AG04449 (cell line): Measurements from ENCODE around the gene UNC13A.

Experiments used
- CTCF ChIA-PET: fragments of 350-600 bp; formaldehyde crosslinking; extraction: SDS; loops from one replicate; lab custom pipeline; 2021; ENCODE audit warnings: antibody characterized with exemption; lab: Yijun Ruan, JAX
- POLR2A ChIA-PET: fragments of 400-600, 350-600 bp; formaldehyde crosslinking; extraction: SDS; loops from one replicate; lab custom pipeline; 2020; ENCODE audit warnings: antibody characterized with exemption, inconsistent platforms; lab: Yijun Ruan, JAX
- DNase-seq: peaks from one replicate; pipeline ENCODE4 v3.0.0-alpha.2; 2010; ENCODE audit warnings: low read depth, low spot score
- H3K4me3 ChIP-seq: 2 replicates; pipeline ENCODE4 v1.5.1; 2011; ENCODE audit warnings: low read depth, mild to moderate bottlenecking, control low read depth, low read length
- CTCF ChIP-seq: IDR thresholded peaks from one replicate; pipeline ENCODE4 v1.5.1; 2011; ENCODE audit warnings: mild to moderate bottlenecking, moderate library complexity, low read length, control low read depth, inconsistent platforms; ENCODE audit not compliant: insufficient read depth; ENCODE audit errors: missing control alignments

Gene UNC13A

GRCh38 chr19:17606590-17607185 lies 81.5 kb downstream of the UNC13A start:
- ChIA-PET CTCF (interaction anchor here (0.7 to 2.1 kb wide), 19 partner anchors 8 to 249 kb away, joined by 3 to 7 read pairs (median 3); partner anchors contain the start of gene PGLS), POLR2A (no interaction called here)
- TF ChIP-seq CTCF, result no peak
- no peak for DNase-seq
- H3K4me3 ChIP-seq, result no peak overlapping the region

- ChIA-PET CTCF (interaction anchor here (0.7 to 3.1 kb wide), 21 partner anchors 9 to 244 kb away, joined by 3 to 12 read pairs (median 4); partner anchors contain the start of gene PGLS), POLR2A (no interaction called here)
- peak; percentile 55 for TF ChIP-seq CTCF
- DNase-seq, result no peak
- peak overlapping the region; percentile 52 for H3K4me3 ChIP-seq
These were observed 82.2 kb downstream of the UNC13A start for GRCh38 chr19:17605761-17606589.

GRCh38 chr19:17605117-17605516 lies 83.0 kb downstream of the UNC13A start:
- no peak overlapping the region for H3K4me3 ChIP-seq
- no peak for TF ChIP-seq CTCF
- ChIA-PET POLR2A (no interaction called here), CTCF (interaction anchor here (0.7 to 3.1 kb wide), 11 partner anchors 10 to 163 kb away, joined by 3 to 12 read pairs (median 4); no protein-coding TSS in a partner anchor)
- DNase-seq, result no peak

- ChIA-PET CTCF (interaction anchor here (1.0 to 3.1 kb wide), 5 partner anchors 19 to 162 kb away, joined by 3 to 12 read pairs (median 4); no protein-coding TSS in a partner anchor), POLR2A (interaction anchor here (0.6 kb wide), 1 partner anchor 499 kb away, joined by 3 read pairs; no protein-coding TSS in a partner anchor)
- no peak overlapping the region for H3K4me3 ChIP-seq
- no peak for DNase-seq
- TF ChIP-seq CTCF, result no peak
These were observed 83.7 kb downstream of the UNC13A start for GRCh38 chr19:17604372-17605025.

GRCh38 chr19:17602872-17603510 lies 85.2 kb downstream of the UNC13A start:
- H3K4me3 ChIP-seq, result no peak overlapping the region
- TF ChIP-seq CTCF, result no peak
- ChIA-PET CTCF (interaction anchor here (1.4 to 3.1 kb wide), 2 partner anchors 28 to 29 kb away, joined by 4 to 12 read pairs; no protein-coding TSS in a partner anchor), POLR2A (no interaction called here)
- no peak for DNase-seq
